ENCODE results near the gene GABRA5. TPM values are rescaled to one million over a fixed set of nuclear protein-coding genes. Genes with fewer than 3 reads are reported as not detected.
A peak's percentile ranks its signal among the peaks of the same experiment; 100 is the strongest.

GABRA5 gene
- total and polyA plus RNA-seq, 12 donors: 0.17 TPM; not detected in 11

GRCh38 chr15:26891448-26892181 lies 24.8 kb downstream of the GABRA5 start:
- DNase-seq (peak; percentile 44 to 50), ATAC-seq (peak in 7 of 8 donors; percentile 47 to 87 (median 68))
- Histone ChIP-seq H3K4me3 (peak overlapping the region in 8 of 10 donors; percentile 21 to 44 (median 30)), H3K27ac (no peak overlapping the region), H3K4me1 (peaks cover 0 to 12% (median 10%) of the 10 kb centered on the region in 9 donors), H3K36me3 (no peaks in the 10 kb centered on the region), H3K27me3 (peaks cover 0 to 45% (median 29%) of the 10 kb centered on the region in 7 donors), H3K9me3 (no peaks in the 10 kb centered on the region)
- intact Hi-C loops (cut with DNase I): loop anchor here in 6 of 10 donors (5.0 to 10.0 kb wide), 6 partner anchors 126 to 1236 kb away; no protein-coding TSS in a partner anchor
- TF ChIP-seq, protein P1, sequence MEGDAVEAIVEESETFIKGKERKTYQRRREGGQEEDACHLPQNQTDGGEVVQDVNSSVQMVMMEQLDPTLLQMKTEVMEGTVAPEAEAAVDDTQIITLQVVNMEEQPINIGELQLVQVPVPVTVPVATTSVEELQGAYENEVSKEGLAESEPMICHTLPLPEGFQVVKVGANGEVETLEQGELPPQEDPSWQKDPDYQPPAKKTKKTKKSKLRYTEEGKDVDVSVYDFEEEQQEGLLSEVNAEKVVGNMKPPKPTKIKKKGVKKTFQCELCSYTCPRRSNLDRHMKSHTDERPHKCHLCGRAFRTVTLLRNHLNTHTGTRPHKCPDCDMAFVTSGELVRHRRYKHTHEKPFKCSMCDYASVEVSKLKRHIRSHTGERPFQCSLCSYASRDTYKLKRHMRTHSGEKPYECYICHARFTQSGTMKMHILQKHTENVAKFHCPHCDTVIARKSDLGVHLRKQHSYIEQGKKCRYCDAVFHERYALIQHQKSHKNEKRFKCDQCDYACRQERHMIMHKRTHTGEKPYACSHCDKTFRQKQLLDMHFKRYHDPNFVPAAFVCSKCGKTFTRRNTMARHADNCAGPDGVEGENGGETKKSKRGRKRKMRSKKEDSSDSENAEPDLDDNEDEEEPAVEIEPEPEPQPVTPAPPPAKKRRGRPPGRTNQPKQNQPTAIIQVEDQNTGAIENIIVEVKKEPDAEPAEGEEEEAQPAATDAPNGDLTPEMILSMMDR (IDR thresholded peaks at IDR 0.05): peak in 8 of 9 donors; percentile 51 to 73 (median 60)
- WGBS, 2 donors: 4 to 5% methylated on average over 37 of the region's 37 CpGs

DNA sequence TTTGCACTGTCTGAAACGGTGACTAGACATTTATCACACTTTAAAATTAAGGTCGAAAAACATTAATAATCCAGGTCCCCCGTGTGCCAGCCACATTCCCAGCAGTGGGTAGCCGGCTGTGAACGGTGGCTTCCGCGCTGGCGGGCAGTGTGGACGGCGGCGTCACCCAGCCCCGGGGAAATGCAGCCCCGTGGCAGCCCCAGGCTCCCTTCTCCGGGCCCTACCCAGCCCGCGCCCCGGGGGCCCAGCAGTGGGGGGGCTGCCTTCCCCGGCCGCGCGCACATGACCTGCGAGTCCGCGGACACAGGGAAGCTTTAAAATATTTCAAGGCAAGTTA lies 25.3 kb downstream of the GABRA5 start:
- Histone ChIP-seq H3K9me3 (no peaks in the 10 kb centered on the region), H3K27ac (no peak overlapping the region), H3K4me1 (peaks cover 0 to 12% (median 10%) of the 10 kb centered on the region in 9 donors), H3K27me3 (peaks cover 0 to 42% (median 29%) of the 10 kb centered on the region in 7 donors), H3K4me3 (peak overlapping the region in 8 of 10 donors; percentile 1 to 44 (median 30)), H3K36me3 (no peaks in the 10 kb centered on the region)
- TF ChIP-seq, protein P1 (IDR thresholded peaks at IDR 0.05): no peak
- DNase-seq (no peak), ATAC-seq (peak in 1 of 8 donors; percentile 56)
- intact Hi-C loops (cut with DNase I): loop anchor here in 6 of 10 donors (5.0 to 10.0 kb wide), 6 partner anchors 125 to 1235 kb away; no protein-coding TSS in a partner anchor
- WGBS, 2 donors: 15% methylated on average over 24 of the region's 24 CpGs

DNA sequence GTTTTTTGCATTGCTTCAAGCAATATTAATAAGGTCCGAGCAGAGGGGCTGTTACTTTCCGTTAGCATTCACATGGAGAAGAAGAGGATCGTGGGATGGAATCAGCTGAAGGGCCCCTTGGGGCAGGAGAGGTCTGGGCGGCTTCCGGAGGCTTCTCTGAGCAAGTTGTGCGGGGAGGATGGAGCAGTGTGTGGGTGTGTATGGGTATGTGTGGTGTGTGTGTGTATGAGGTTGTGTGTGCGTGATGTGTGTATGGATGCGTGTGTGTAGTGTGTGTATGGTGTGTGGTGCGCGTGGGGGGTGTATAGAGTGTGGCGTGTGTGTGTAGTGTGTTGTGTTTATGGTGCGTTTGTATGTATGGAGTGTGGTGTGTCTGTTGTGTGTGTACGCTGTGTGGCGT lies 25.8 kb downstream of the GABRA5 start:
- intact Hi-C loops (cut with DNase I): loop anchor here in 6 of 10 donors (5.0 to 10.0 kb wide), 6 partner anchors 125 to 1235 kb away; no protein-coding TSS in a partner anchor
- Histone ChIP-seq H3K4me3 (no peak overlapping the region), H3K36me3 (no peaks in the 10 kb centered on the region), H3K27me3 (peaks cover 0 to 38% (median 25%) of the 10 kb centered on the region in 7 donors), H3K27ac (no peak overlapping the region), H3K4me1 (peaks cover 0 to 12% (median 10%) of the 10 kb centered on the region in 9 donors), H3K9me3 (no peaks in the 10 kb centered on the region)
- DNase-seq (no peak), ATAC-seq (no peak)
- TF ChIP-seq, protein P1 (IDR thresholded peaks at IDR 0.05): no peak
- 73 to 74% methylated on average over 14 of the region's 14 CpGs for WGBS, 2 donors

DNA sequence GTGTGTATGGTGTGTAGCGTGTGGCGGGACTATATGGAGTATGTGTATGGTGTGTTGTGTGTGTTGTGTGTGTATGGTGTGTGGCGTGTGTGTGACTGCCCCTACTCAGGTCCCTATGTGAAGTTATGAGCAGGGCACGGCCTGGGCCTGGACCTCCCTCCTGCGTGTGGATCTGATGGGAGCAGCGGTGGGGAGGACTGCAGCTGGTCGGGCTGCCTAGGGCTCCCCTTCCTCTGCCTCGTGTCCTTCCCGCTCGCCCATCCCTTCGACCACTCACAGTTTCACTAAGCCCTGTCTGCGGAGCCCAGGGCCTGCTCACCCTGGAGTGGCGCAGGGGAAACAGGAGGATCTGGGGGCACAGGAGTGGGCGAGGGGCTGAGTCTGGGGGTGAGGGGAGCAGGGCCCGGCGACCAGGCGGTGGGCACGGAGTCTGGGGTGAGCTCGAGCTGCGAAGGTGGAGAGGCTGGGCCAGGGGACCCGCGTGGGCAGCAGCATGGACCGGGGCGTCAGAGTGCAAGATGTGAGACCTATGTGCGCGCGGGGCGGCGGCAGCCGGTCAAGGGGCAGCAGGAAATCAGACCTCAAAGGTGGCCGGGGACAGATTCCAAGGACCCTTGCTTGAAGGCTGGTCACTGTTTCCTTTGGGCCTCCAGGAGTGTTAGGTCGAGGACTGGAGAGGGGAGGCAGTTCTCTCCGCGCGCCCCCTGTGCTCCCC lies 26.6 kb downstream of the GABRA5 start:
- Histone ChIP-seq H3K27me3 (peaks cover 0 to 38% (median 20%) of the 10 kb centered on the region in 7 donors), H3K9me3 (peaks cover 0 to under 1% (median 0%) of the 10 kb centered on the region in 11 donors), H3K27ac (no peak overlapping the region), H3K36me3 (no peaks in the 10 kb centered on the region), H3K4me3 (no peak overlapping the region), H3K4me1 (peaks cover 0 to 12% (median 10%) of the 10 kb centered on the region in 9 donors)
- DNase-seq: no peak
- ATAC-seq: no peak
- 80% methylated on average over 35 of the region's 35 CpGs for WGBS, 2 donors
- intact Hi-C loops (cut with DNase I): loop anchor here in 6 of 10 donors (5.0 to 10.0 kb wide), 6 partner anchors 124 to 1234 kb away; no protein-coding TSS in a partner anchor
- TF ChIP-seq, protein P1 (IDR thresholded peaks at IDR 0.05): no peak
